ENCODE data around the gene DERL2.

GRCh38 chr17:5467416-5467815 lies 18.6 kb downstream of the DERL2 start:
- no peak for TF ChIP-seq CTCF (IDR thresholded peaks at IDR 0.05)
- TF ChIP-seq EZH2 (IDR thresholded peaks at IDR 0.05; ENCODE audit: borderline replicate concordance, insufficient read depth, low read depth, low read length, poor library complexity, severe bottlenecking): no peak

Data from B cell (primary cell).